ENCODE measurements around the gene TBX2. TPM values are rescaled to one million over a fixed set of nuclear protein-coding genes. Genes with fewer than 3 reads are reported as not detected.
A peak's percentile ranks its signal among the peaks of the same experiment; 100 is the strongest.

TBX2 gene
- not detected in 2 replicates for total RNA-seq (ENCODE audit: low replicate concordance)

GRCh38 chr17:61399131-61400065 is at the start of gene TBX2:
TSS of gene TBX2 (plus strand) at chr17:61399843. CDS start at chr17:61400177, 334 bp downstream.
- Histone ChIP-seq H3K27me3 (peaks cover 100% of the 10 kb centered on the region), H3K9ac (no peak within 1 kb of the TSS), H2AFZ (replicated peaks) (no peak within 1 kb of the TSS), H3K4me3 (peak within 1 kb of the TSS; percentile 52), H3K27ac (no peak within 1 kb of the TSS), H3K4me1 (peaks cover 19% of the 10 kb centered on the region), H3F3A (ENCODE audit: low read depth) (peaks cover 31% of the 10 kb centered on the region), H3K79me2 (ENCODE audit: low read depth) (no peaks in the 10 kb centered on the region), H3K36me3 (no peaks in the 10 kb centered on the region), H3K9me3 (ENCODE audit: low read depth) (no peaks in the 10 kb centered on the region), H3K4me2 (peak within 1 kb of the TSS; percentile 89), H4K20me1 (ENCODE audit: low read depth) (peaks cover 92% of the 10 kb centered on the region)
- DNase-seq (ENCODE audit: low spot score): peak; percentile 67
- peak; percentile 99 for TF ChIP-seq EZH2 (IDR thresholded peaks at IDR 0.05)
- TF ChIP-seq EZH2phosphoT487 (IDR thresholded peaks at IDR 0.05): peak; percentile 98
- peak; percentile 23 for TF ChIP-seq CTCF (IDR thresholded peaks at IDR 0.05)
- Mint-ChIP-seq H3K4me3 (peak within 1 kb of the TSS; percentile 83), H3K36me3 (no peaks in the 10 kb centered on the region), H3K27me3 (ENCODE audit: insufficient read depth, low read depth) (peaks cover 66% of the 10 kb centered on the region), H3K27ac (peak within 1 kb of the TSS; percentile 30), H3K4me1 (peaks cover 28% of the 10 kb centered on the region), H3K9me3 (peaks cover 5% of the 10 kb centered on the region)

- H3K36me3 ChIP-seq: no peaks in the 10 kb centered on the region
- H2AFZ ChIP-seq (replicated peaks): no peak overlapping the region
Observed at GRCh38 chr17:61351745-61352407, 47.8 kb upstream of the TBX2 start.

GRCh38 chr17:61352408-61352770 is 47.3 kb upstream of the TBX2 start:
- Histone ChIP-seq H3K36me3 (no peaks in the 10 kb centered on the region), H3K27me3 (no peaks in the 10 kb centered on the region), H3K79me2 (ENCODE audit: low read depth) (no peaks in the 10 kb centered on the region), H4K20me1 (ENCODE audit: low read depth) (no peaks in the 10 kb centered on the region), H3F3A (ENCODE audit: low read depth) (no peaks in the 10 kb centered on the region), H2AFZ (replicated peaks) (no peak overlapping the region), H3K9me3 (ENCODE audit: low read depth) (no peaks in the 10 kb centered on the region), H3K4me2 (peak overlapping the region; percentile 27), H3K4me1 (peaks cover 28% of the 10 kb centered on the region), H3K9ac (no peak overlapping the region), H3K4me3 (no peak overlapping the region), H3K27ac (peak overlapping the region; percentile 58)
- Mint-ChIP-seq H3K27ac (no peak overlapping the region), H3K4me1 (peaks cover 27% of the 10 kb centered on the region), H3K4me3 (no peak overlapping the region), H3K27me3 (ENCODE audit: insufficient read depth, low read depth) (peaks cover 2% of the 10 kb centered on the region), H3K36me3 (no peaks in the 10 kb centered on the region), H3K9me3 (no peaks in the 10 kb centered on the region)
- DNase-seq (ENCODE audit: low spot score): no peak
- TF ChIP-seq EZH2phosphoT487 (IDR thresholded peaks at IDR 0.05): no peak
- TF ChIP-seq EZH2 (IDR thresholded peaks at IDR 0.05): no peak
- TF ChIP-seq CTCF (IDR thresholded peaks at IDR 0.05): no peak

More at GRCh38 chr17:61351745-61352407, 47.8 kb upstream of the TBX2 start:
- Histone ChIP-seq H3K4me3 (no peak overlapping the region), H3K9me3 (ENCODE audit: low read depth) (no peaks in the 10 kb centered on the region), H3F3A (ENCODE audit: low read depth) (no peaks in the 10 kb centered on the region), H4K20me1 (ENCODE audit: low read depth) (no peaks in the 10 kb centered on the region), H3K4me1 (peaks cover 28% of the 10 kb centered on the region), H3K4me2 (no peak overlapping the region), H3K79me2 (ENCODE audit: low read depth) (no peaks in the 10 kb centered on the region), H3K27ac (no peak overlapping the region), H3K27me3 (no peaks in the 10 kb centered on the region), H3K9ac (no peak overlapping the region)
- peaks cover 2% of the 10 kb centered on the region for H3K27me3 Mint-ChIP-seq (ENCODE audit: insufficient read depth, low read depth)
- no peaks in the 10 kb centered on the region for H3K9me3 Mint-ChIP-seq
- no peak overlapping the region for H3K27ac Mint-ChIP-seq
- peaks cover 27% of the 10 kb centered on the region for H3K4me1 Mint-ChIP-seq
- no peak for DNase-seq (ENCODE audit: low spot score)
- H3K36me3 Mint-ChIP-seq: no peaks in the 10 kb centered on the region
- TF ChIP-seq EZH2 (IDR thresholded peaks at IDR 0.05) (no peak), CTCF (IDR thresholded peaks at IDR 0.05) (no peak), EZH2phosphoT487 (IDR thresholded peaks at IDR 0.05) (no peak)
- H3K4me3 Mint-ChIP-seq: no peak overlapping the region
